HepG2 (cell line): ENCODE measurements around the gene KRTAP12-4.

Experiments used
- CCAR2 ChIP-seq: fragments of 200-400 bp; formaldehyde crosslinking; optimal IDR thresholded peaks from 2 replicates; pipeline ENCODE3; 2018; ENCODE audit warnings: low read depth, mild to moderate bottlenecking, low read length, moderate library complexity
- MAX ChIP-seq: IDR thresholded peaks from 2 replicates; pipeline ENCODE4 v1.6.1; 2012; ENCODE audit warnings: inconsistent platforms
- POLR2A ChIP-seq, 2 experiments: IDR thresholded peaks; 2 replicates each; pipeline ENCODE4 v1.6.1; 2011; ENCODE audit warnings: low read depth in 2 of 2, low read length in 2 of 2, mild to moderate bottlenecking in 1 of 2, moderate library complexity in 1 of 2; ENCODE audit not compliant: insufficient read depth in 1 of 2
- TF ChIP-seq, protein P1 (sequence below): sonication (generic); formaldehyde crosslinking; IDR thresholded peaks from 2 replicates; pipeline ENCODE4 v1.4.0; 2020; ENCODE audit warnings: mild to moderate bottlenecking, missing genetic modification reagents

- TF ChIP-seq, protein P1, sequence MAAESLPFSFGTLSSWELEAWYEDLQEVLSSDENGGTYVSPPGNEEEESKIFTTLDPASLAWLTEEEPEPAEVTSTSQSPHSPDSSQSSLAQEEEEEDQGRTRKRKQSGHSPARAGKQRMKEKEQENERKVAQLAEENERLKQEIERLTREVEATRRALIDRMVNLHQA (CRISPR knock-in tag), result no peak
- TF ChIP-seq CCAR2 (no peak), POLR2A (IDR thresholded peaks at IDR 0.05; ENCODE audit: insufficient read depth in 1 of 2, low read depth in 2 of 2, low read length in 2 of 2) (no peak), MAX (no peak)
These were observed 4.0 kb downstream of the KRTAP12-4 start for GRCh38 chr21:44650265-44650972.
